NCI-H1417 treated with DMSO at 0.1 percent for 48 hours (cell line): Measurements from ENCODE around the gene EHHADH.
"Not testable (repeated sequence)": the region's sequence is repeated elsewhere in the genome, so short reads cannot be mapped to it uniquely, and the experiment has no call there.

Source experiments
- DNase-seq: peaks from one replicate; lab custom pipeline; 2025; lab: John Stamatoyannopoulos, UW

The EHHADH gene

DNA sequence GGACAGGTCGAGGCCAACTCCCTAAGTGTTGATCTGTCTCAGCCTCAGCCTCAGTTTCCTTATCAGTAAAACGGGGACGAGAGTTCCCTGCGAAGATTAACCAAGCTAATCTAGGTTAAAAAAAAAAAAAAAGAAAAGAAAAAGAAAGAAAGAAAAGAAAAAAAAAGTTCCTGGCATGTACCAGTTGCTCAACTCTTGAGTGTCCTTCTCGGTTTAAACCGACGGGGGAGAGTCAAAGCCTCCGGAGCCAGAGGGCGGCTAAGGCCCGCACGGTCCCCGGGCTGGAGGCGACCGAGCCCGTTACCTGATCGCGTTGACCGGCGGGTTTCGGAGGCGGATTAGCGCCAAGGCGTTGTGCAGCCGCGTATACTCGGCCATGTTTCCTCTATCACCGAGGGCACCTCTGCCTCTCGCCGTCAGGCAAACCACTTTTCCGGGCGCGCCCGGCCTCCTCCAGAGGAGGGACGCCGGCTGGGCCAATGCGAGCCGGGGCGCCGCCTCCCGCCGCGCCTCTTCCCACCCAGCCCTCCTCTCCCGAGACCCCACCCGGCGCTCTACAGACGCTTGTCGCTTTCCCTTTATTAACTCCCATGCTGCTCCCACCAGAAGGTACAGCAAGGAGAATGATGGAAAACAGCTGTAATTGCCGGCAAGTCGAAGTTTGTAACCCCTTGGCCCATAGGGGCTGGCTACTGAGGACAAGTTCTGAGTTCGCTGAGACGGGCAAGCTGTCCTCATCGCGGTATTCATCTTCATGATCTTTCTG lies at the start of gene EHHADH:
EHHADH (minus strand) TSS at position 405 of the 766 bp plus-strand sequence; CDS start at position 378, 27 bp downstream.
- no peak for DNase-seq

DNA sequence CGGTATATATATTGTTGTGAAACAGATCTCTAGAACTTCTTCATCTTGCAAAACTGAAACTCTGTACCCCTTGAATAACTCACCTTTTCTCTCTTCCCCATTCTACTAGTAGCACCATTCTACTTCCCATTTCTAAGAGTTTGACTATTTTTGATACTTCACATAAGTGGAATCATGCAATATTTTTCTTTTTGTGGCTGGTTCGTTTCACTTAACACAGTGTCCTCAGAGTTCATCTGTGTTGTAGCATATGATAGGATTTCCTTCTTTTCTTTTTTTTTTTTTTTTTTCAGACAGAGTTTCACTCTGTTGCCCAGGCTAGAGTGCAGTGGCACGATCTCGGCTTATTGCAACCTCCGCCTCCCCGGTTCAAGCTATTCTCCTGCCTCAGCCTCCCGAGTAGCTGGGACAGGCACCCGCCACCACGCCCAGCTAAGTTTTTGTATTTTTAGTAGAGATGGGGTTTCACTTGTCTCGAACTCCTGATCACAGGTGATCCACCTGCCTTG lies 46.1 kb upstream of the EHHADH start:
- DNase-seq: not testable (repeated sequence)

DNA sequence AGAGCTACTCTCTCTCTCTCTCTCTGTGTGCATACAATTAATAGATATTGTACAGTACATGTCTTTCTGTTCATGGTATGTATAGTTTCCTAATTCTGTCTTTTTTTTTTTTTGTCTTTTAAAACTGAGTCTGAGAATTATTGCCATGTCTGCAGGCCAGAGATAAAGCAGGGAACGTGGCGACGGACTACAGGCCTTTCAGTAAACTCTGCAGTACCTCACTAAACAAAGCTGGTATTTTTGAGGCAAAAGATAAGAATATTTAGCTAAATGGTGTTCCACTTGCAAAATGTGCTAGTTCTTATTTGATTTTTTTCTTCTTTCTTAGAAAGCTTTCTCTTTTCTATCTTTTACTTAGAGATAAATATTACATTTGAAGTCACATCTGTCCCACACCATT lies 44.0 kb upstream of the EHHADH start:
- DNase-seq: no peak

DNA sequence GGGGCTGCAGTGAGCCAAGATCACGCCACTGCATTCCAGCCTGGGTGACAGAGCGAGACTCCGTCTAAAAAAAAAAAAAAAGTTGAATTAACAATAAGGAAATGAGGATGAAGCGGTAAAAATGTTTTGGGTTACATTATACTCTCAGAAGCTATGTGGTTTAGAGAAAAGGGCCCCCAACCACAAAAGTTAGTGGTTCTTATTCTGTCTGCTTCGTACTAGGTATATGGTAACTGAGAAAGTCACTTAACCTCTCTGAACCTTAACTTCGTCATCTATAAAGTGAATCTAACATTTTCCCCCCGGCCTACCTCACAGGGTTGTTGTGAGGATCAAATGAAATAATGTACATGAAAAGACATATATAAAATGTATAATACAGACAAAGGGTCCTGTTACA lies 38.4 kb upstream of the EHHADH start:
- no peak for DNase-seq

DNA sequence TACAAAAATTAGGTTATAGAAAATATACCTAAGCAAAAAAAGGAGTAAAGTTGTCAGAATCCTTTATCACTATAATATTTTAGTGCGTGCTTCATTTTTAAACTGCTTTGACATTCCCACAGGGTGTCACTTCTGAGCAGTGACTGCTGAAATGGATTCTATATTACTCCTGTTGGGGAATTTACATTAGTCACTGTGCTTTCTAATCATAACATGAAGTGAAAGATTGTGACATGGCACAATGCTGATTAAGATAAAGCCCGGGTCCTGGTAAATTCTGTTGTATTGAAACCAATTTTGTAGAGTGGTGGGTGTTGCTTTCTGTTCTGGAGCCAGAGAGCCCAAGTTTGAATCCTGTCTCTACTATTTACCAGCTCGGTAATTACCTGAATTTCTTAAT lies 36.4 kb upstream of the EHHADH start:
- DNase-seq: no peak

DNA sequence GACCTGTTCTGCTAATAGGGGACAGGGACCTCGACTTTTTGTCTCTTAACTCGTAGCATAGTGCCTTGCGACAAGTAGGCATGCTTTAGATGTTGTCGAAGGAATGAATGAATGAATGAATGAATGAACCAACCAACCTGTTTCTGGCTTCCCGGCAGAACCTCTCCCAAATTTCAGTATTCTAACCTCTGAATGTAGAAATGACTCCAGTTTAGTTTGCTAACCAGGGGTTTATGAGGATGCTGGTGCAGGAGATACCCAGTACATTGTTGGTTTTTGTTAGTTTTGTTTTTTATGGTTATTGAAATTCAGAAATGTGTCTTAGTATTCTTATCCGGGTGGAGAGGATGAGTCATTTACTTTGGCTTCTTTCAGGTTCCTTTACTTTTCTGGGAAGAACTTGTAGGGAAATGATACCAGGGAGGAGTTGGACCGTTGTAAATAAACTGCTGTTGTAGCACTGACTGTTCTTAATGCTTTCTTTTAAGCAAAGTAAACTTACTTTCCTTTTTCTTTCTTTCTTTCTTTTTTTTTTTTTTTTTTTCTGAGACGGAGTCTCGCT lies 29.6 kb upstream of the EHHADH start:
- no peak for DNase-seq

DNA sequence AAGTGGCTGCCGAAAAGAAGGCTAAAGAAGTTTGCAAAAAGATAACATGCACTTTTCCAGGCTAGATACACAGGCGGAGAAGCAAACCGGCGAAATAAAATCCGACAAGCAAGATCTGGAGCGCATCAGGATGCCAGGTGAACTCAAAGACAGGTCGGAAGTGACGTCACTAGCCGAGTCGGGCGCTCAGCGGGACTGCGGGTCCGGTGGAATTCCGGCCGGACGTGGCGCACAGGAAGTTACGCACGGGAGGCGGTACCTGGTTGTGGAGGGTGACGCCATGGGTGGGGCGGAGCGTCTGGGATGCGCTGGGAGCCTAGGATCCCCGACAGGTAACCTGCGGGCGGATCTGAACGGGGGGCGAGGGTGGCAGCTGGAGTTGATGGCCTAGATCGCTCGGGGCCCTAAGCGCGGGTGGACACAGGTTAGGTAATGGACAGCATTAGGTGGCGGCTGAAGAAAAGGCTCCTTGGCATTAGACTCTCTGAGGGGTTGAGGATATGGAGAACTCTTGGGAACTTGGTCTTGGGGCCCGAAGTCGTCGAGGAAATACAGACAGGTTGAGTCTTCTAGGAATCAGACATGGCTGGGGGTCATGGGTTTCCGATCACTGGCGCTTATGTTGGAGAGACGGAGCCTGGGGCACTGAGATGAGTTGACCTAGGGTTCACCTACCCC lies 29.0 kb upstream of the EHHADH start:
- peak; percentile 89 for DNase-seq

DNA sequence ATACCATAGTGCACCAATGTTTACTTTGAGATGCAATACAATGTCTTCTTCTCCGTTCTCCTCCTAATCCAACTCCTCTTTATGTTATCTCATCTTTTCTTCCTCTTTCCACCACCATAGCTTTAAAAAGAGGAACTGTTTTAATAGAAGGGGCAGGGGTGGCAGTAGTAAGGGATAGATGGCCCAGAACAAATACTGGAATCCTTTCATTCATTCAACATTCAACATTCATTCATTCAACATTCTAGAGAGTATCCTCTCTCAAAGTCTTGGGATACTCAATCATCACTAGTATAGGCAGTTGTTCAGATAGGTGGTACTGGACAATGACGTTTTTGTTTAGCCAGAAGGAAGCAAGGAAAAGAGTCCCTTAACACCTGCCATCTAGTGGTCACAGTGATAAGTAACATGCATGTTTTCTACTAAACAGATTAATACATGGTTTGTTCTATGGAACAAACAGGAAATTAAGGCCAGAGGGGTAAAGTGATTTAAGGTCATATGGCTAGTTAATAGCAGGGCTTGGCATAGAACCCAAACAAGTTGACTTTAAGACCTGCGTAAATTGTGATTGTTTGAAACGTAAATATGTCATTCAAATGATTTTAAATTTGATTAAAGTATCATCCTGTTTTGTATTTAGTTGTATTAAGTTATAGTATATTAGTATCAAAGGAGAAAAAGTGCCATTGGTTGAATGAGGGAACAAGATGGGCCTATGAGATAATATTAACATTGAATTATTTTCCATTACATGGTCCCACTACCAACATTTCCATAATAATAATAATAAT lies 26.9 kb upstream of the EHHADH start:
- DNase-seq: peak; percentile 25

DNA sequence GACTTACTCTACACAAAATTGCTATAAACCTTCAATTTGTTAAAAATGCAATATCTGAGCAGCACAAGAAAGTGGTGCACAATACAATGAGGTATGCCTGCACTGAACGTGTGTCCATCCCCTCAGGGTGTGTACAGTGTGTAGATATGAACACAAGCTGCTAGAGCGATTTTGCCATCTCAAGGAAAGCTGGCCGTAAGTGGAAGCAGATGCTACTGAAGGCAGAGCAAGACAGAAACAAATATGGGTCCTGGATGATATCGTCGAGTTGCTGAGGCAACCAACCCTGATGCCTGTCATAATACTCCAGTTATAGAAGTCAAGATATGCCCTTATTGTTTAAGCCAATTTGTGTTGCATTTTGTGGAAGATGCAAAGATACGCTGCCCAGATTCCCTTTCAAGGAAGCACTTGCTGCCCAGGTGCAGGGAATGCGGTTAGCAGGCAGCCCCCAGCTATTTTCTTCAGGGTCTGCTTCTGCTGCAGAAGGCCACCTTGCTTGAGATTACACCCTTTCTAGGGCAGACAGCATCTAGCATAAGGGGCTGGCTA lies 25.8 kb upstream of the EHHADH start:
- DNase-seq: no peak

DNA sequence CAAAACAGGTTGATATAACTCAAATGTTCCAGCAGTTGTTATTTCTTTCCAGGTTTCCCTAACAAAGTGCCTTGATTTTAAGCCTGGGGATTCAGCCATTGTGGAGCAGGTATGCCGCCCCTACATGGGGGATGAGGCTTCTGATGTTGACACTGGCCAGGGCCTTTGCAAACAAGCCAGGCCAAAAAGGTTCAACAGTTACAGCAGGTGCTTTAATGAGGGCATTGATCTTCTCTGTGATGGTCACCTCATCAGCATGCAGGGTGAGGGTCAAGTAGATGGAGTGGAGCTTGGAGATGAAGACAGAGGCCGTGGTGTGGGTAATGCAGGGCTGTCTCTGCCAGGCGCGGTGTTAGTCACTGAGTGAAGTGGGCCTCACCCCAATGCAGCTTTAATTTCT lies 22.6 kb upstream of the EHHADH start:
- DNase-seq: no peak

DNA sequence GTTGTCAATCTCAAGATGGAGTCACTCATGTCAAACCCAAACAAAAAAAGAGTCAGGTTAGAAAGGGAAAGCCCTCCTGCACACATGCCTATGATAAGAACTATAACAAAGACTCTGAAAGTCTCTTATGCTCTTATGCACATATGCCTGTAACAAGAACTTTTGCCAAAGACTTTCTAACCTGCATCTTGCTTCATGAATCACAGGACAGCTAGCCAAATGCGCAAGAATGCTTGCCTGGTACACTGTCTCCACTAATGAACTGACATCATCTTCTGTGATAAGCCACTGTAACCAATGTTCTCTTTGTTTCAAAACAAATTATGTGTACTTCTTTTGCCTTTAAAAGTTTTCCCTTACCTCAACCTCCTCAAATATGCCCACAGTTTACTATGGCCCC lies 18.2 kb upstream of the EHHADH start:
- no peak for DNase-seq

DNA sequence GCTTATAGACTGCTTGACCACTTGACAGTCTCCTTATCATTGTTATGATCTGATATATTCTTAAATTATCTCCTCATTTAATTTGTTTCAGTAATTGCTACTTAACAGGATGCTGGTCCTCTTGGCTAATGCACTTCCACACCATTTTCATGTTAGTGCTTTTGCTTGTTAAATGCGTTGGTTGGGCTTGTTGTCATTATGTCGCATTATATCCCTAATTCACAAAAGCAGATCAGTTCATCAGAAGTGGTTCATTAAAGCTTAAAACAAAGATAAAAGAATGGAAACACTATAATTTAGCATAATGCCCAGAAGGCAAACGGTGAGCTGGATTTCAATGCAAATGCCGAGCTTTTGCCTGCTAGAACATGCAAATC lies 17.1 kb upstream of the EHHADH start:
- peak; percentile 18 for DNase-seq

DNA sequence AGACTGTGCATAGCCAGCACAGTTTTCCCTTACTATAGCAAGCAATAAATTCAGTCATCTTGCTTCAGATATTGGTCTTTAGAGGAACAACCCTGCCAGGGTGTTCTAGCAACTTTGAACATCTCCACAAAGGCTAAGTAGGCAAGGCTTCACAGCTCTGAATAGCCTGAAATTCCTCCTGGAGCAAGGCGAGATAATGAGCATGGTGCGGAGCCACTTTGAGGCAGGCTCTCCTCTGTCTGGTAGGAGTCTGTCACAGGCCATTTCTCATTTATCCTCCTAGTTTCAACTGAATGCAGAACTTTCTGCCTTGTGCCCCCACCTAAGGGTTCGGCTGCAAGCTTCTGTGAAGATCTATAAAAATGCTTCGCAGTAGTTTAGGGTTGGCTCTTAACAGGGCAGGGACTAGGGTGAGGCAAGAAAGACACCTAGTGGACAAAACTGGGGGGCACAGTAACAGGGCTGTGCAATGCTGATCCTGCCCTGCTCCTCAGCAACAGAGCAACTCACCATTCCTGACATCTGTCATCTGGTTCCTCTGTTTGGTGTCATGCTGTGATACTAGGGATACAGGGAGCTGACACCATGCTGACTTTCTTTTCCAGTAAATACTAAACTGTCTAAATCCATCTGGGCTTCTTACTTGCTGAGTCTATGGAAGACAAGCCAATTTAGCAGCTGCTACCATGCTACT lies 16.6 kb upstream of the EHHADH start:
- DNase-seq: no peak

DNA sequence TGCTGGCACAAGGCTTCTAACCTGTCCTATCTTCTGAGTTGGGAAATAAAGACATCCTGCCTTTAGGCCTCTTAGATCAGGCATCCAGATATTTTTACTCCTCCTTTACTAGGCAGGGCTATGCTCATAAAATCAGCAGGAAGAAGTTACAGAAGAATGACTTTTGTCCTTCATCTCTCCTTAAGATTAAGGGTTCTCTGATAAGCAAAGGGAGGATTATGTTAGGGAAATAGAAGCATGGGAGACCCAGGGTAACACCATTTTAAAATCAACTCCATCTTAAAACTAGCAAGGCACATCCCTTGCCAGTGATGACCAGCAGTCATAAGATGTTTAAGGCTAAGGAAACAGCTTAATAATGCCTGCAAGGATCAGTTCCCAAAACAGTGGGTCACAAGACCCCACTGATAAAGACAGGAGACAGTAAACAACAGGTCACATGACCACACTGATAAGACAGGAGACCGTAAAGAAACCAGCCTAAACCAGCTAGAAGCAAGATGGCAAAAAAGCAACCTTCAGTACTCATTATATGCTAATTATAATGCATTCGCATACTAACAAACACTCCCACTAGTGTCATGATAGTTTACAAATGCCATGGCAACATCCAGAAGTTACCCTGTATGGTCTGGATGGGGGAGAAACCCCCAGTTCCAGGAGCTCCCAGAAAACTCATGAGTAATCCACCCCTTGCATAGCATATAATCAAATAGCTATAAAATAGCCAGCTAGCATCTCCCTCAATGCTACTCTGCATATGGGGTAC lies 14.5 kb upstream of the EHHADH start:
- no peak for DNase-seq

DNA sequence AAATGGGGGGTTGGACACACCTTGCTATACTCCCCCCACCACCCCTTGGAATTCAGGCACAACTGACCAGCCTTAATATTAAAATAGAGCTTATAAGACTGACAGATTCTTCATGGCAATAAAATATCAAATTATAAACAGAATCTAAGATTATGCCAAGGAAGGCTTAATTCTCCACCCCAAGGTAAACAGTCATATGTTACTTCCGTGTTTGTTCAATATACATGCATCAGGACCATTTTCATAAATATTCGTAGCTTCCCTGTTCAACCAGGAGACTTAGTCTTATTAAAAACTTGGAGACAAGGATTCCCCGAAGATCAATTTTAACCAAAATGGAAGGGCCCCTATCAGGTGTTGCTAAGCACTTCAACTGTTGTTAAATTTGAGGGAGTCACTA lies 13.3 kb upstream of the EHHADH start:
- DNase-seq: no peak

DNA sequence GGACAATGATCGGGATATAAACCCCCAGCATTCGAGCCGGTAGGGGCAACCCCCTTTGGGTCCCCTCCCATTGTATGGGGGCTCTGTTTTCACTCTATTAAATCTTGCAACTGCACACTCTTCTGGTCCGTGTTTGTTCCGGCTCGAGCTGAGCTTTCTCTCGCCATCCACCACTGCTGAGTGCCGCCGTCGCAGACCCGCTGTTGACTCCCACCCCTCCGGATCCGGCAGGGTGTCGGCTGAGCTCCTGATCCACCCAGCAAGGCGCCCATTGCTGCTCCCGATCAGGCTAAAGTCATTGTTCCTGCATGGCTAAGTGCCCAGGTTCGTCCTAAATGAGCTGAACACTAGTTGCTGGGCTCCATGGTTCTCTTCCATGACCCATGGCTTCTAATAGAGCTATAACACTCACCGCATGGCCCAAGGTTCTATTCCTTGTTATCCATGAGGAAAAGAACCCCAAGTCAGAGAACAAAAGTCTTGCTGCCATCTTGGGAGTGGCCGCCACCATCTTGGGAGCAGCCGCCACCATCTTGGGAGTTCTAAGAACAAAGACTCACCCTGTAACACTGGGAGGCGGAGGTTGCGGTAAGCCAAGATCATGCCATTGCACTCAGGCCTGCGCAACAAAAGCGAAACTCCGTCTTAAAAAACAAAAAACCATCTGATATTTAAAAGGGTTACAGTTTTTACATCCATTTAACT lies 11.2 kb upstream of the EHHADH start:
- no peak for DNase-seq

DNA sequence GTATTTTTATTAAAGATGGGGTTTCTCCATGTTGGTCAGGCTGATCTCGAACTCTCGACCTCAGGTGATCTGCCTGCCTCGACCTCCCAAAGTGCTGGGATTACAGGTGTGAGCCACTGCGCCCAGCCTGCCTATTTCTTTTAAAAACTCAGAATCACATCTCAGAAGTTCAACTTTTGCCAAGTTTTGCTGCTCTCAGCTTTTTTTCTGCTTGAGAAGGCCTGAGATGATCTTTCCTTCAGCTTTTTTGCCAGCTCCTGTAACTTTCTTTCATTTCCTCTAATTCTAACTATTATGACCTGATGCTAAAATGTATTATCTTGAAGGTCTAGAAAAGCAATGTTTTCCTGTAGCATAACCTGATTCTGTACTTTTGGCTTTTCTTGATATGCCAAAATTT lies 9.6 kb upstream of the EHHADH start:
- no peak for DNase-seq

DNA sequence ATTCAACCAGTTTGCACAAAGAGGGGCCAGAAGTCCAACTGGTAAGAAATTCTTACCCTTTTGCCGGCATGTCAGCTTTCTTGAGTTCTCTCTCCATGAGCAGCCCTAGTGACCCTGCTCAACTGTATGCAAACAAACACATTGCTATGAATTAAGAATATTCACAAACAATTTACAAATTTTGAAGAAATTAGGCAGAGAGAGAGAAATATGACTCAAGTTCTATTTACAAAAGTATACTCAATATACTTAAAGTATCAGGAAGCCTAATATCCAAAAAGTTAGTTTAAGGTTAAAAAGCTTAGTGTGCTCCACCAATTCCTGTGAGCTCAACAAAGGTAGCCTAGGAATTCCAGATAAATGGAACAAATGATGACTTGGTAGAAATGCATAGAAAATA lies 3.5 kb upstream of the EHHADH start:
- no peak for DNase-seq

DNA sequence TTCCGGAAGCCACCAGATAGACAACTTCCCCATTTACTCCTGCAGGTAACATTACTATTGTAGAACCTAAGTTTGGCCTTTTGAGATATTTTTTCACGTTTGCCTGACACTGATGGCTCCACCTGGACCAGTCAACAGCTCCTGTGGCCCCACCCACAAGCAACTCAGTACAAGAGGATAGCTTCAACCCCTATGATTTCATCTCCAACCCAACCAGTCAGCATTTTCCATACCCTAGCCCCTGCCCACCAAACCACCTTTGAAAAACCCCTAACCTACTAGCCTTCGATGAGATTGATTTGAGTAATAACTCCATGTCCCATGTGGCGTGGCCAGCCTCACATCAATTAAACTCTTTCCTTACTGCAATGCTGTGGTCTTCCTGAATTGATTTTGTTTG lies 950 bp upstream of the EHHADH start:
- DNase-seq: no peak

DNA sequence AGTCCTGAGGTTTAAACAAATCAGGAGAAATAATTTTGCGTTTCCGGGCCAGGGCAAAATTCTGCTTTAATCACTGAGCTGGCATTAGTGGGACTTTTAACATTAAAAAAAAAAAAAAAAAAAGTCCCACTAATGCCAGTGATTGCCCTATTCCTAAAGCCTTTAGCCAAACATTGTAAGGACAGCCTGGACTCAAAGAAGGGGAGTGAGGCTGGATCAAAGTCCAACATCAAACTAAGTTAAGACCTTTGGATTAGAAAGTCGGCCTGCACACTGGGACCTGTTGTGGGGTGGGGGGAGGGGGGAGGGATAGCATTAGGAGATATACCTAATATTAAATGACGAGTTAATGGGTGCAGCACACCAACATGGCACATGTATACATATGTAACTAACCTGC lies 716 bp downstream of the EHHADH start:
- DNase-seq: not testable (repeated sequence)
